GM12878 (cell line): ENCODE data around the gene POU4F1. TPM values are rescaled to one million over a fixed set of nuclear protein-coding genes. Genes with fewer than 3 reads are reported as not detected.

Experiments
- ATAC-seq: fragments of 200-7000 bp; cut with Tn5 transposase; 3 replicates; pipeline ENCODE4 v1.9.1; 2020; ENCODE audit warnings: mild to moderate bottlenecking, moderate library complexity
- BruUV-seq: library from RNA; stranded (reverse); fragments of 400-500 nt; replicated peaks from 2 replicates; lab custom pipeline; 2021; lab: Mats Ljungman, UMichigan
- CTCF ChIA-PET: fragments of 300-600 bp; sonication (Branson Sonifier 250); formaldehyde crosslinking; extraction: SDS; loops from one replicate; lab custom pipeline; 2021; ENCODE audit warnings: inconsistent platforms; lab: Yijun Ruan, JAX
- POLR2A ChIA-PET: fragments of 350-600 bp; formaldehyde crosslinking; extraction: SDS; loops from one replicate; lab custom pipeline; 2021; ENCODE audit warnings: inconsistent platforms; lab: Charles Lee
- RAD21 ChIA-PET: fragments of 300-600 bp; sonication (Branson Sonifier 250); formaldehyde crosslinking; loops from one replicate; lab custom pipeline; 2023; ENCODE audit warnings: antibody characterized with exemption; ENCODE audit not compliant: unreplicated experiment; lab: Charles Lee
- SMC1A ChIA-PET: fragments of 300-600 bp; sonication (Branson Sonifier 250); formaldehyde crosslinking; loops from one replicate; lab custom pipeline; 2023; ENCODE audit not compliant: unreplicated experiment, uncharacterized antibody; lab: Charles Lee
- DNase-seq: peaks from one replicate; pipeline ENCODE4 v3.0.0-alpha.2; 2011; ENCODE audit warnings: low read depth, low spot score
- FAIRE-seq: peaks from 3 replicates; lab custom pipeline; 2011; peaks lifted over from hg19 to GRCh38; lab: Jason Lieb, UNC
- H2AFZ ChIP-seq: 2 replicates; pipeline ENCODE4 v1.6.0; 2011; ENCODE audit warnings: low read depth, low read length, control low read depth; ENCODE audit not compliant: control insufficient read depth
- H3K27ac ChIP-seq: 2 replicates; pipeline ENCODE4 v1.5.1; 2011; ENCODE audit warnings: control low read depth; ENCODE audit not compliant: control insufficient read depth, insufficient read depth
- H3K27me3 ChIP-seq, 2 experiments: replicated peaks in 1 of 2; 2 replicates each; pipeline versions ENCODE4 v1.6.0 to v1.6.1; 2011; ENCODE audit warnings: low read length in 1 of 2; ENCODE audit not compliant: control insufficient read depth in 2 of 2, insufficient read depth in 2 of 2
- H3K36me3 ChIP-seq, 2 experiments: 2 replicates each; pipeline ENCODE4 v1.5.1; 2011; ENCODE audit warnings: low read length in 1 of 2; ENCODE audit not compliant: control insufficient read depth in 2 of 2, insufficient read depth in 2 of 2
- H3K4me1 ChIP-seq: 2 replicates; pipeline ENCODE4 v1.6.1; 2011; ENCODE audit warnings: mild to moderate bottlenecking, low read length, moderate library complexity, mixed read lengths; ENCODE audit not compliant: control insufficient read depth, insufficient read depth
- H3K4me2 ChIP-seq: 2 replicates; pipeline ENCODE4 v1.6.0; 2011; ENCODE audit warnings: control low read depth; ENCODE audit not compliant: control insufficient read depth, insufficient read depth
- H3K4me3 ChIP-seq: fragments of 200-600 bp; sonication (generic); 2 replicates; pipeline ENCODE4 v1.5.1; 2016
- H3K79me2 ChIP-seq: 2 replicates; pipeline ENCODE4 v1.6.0; 2011; ENCODE audit warnings: low read length; ENCODE audit not compliant: control insufficient read depth, insufficient read depth
- H3K9ac ChIP-seq: 2 replicates; pipeline ENCODE4 v1.8.0; 2011; ENCODE audit warnings: low read length, control low read depth, mixed read lengths; ENCODE audit not compliant: control insufficient read depth, insufficient read depth
- H3K9me3 ChIP-seq: replicated peaks from 3 replicates; pipeline ENCODE4 v1.5.1; 2011; ENCODE audit warnings: mild to moderate bottlenecking, low read length; ENCODE audit not compliant: control insufficient read depth, insufficient read depth
- H4K20me1 ChIP-seq: 2 replicates; pipeline ENCODE4 v1.6.0; 2011; ENCODE audit not compliant: control insufficient read depth, insufficient read depth
- CREB1 ChIP-seq: IDR thresholded peaks from 2 replicates; pipeline ENCODE4 v1.6.1; 2012; ENCODE audit warnings: low read depth, mild to moderate bottlenecking, inconsistent platforms
- FOXM1 ChIP-seq: IDR thresholded peaks from 2 replicates; pipeline ENCODE4 v1.6.1; 2012; ENCODE audit warnings: low read depth, mild to moderate bottlenecking, inconsistent platforms, low read length, moderate library complexity
- HDAC2 ChIP-seq: fragments of 200-600 bp; sonication (generic); IDR thresholded peaks from 2 replicates; pipeline ENCODE4 v1.6.1; 2017
- MEF2B ChIP-seq: fragments of 450-650 bp; IDR thresholded peaks from 2 replicates; pipeline ENCODE4 v1.6.1; 2018; ENCODE audit warnings: mild to moderate bottlenecking, moderate library complexity; ENCODE audit not compliant: partially characterized antibody, poor library complexity, severe bottlenecking
- PAX8 ChIP-seq: fragments of 450-650 bp; IDR thresholded peaks from 2 replicates; pipeline ENCODE4 v1.6.1; 2017; ENCODE audit warnings: mild to moderate bottlenecking, moderate library complexity
- RB1 ChIP-seq: fragments of 450-650 bp; formaldehyde crosslinking; IDR thresholded peaks from 2 replicates; pipeline ENCODE4 v1.6.1; 2017; ENCODE audit warnings: mild to moderate bottlenecking, borderline replicate concordance
- SMARCA5 ChIP-seq: fragments of 450-650 bp; IDR thresholded peaks from 2 replicates; pipeline ENCODE4 v1.6.1; 2017; ENCODE audit warnings: mild to moderate bottlenecking
- SREBF2 ChIP-seq: IDR thresholded peaks from 2 replicates; pipeline ENCODE4 v1.6.1; 2012; ENCODE audit warnings: mild to moderate bottlenecking, low read length
- YY1 ChIP-seq: IDR thresholded peaks from 2 replicates; pipeline ENCODE4 v1.6.1; 2011; ENCODE audit warnings: low read depth, mild to moderate bottlenecking, low read length
- WGBS: methylation state at CpG from one replicate; pipeline ENCODE4 v1.1.6; 2016; ENCODE audit warnings: low lambda C conversion rate; ENCODE audit not compliant: insufficient replicate concordance, insufficient coverage; ENCODE audit errors: missing lambda C conversion rate; 5-methylcytosine and 5-hydroxymethylcytosine counted together
- in situ Hi-C: fragments of 300-500 bp; cut with MboI; formaldehyde crosslinking; loops from 9 replicates; pipeline ENCODE4 v1.14.3; 2018; ENCODE audit warnings: mixed read lengths
- intact Hi-C: fragments of 100-400 bp; cut with micrococcal nuclease; formaldehyde crosslinking; loops from one replicate; pipeline ENCODE4 v1.14.2; 2022; ENCODE audit not compliant: unreplicated experiment
- polyA plus RNA-seq, 11 experiments: library from polyadenylated mRNA; depleted of rRNA in 4 of 11; unstranded in 6 of 11; stranded (reverse) in 5 of 11; fragments of >200 nt; fragmentation: Nextera tagmentation in 4 of 11; fragmentation: Illumina TruSeq in 1 of 11; extraction: Ambion mirVana in 4 of 11; extraction: Trizol in 1 of 11; gene quantifications; 1 replicate in 1 of 11; 2 replicates in 10 of 11; pipeline versions ENCODE4 v1.2.1 to v1.2.3, GENCODE V29; 2011 to 2016; ENCODE audit warnings: inconsistent platforms in 2 of 11, missing spikeins in 2 of 11, low read depth in 1 of 11
- total RNA-seq, 4 experiments: library from RNA; depleted of rRNA in 3 of 4; stranded (reverse); fragments of >200 nt in 3 of 4; fragmentation: Illumina TruSeq in 1 of 4; extraction: Trizol in 1 of 4; gene quantifications; 2 replicates each; pipeline versions ENCODE4 v1.2.1 to v1.2.3, GENCODE V29; 2013 to 2021
- TF ChIP-seq, protein P1 (sequence below): IDR thresholded peaks from 2 replicates; pipeline ENCODE4 v1.6.1; 2012; ENCODE audit warnings: low read depth, low read length, improper control_type of control experiment
- TF ChIP-seq, protein P2 (sequence below): IDR thresholded peaks from 2 replicates; pipeline ENCODE4 v1.6.1; 2012; ENCODE audit warnings: low read length, inconsistent platforms
- TF ChIP-seq, protein P3 (sequence below): fragments of 450-650 bp; IDR thresholded peaks from 2 replicates; pipeline ENCODE4 v1.6.1; 2017; ENCODE audit warnings: mild to moderate bottlenecking, moderate library complexity
- TF ChIP-seq, protein P4 (sequence below): IDR thresholded peaks from 2 replicates; pipeline ENCODE4 v1.6.1; 2011; ENCODE audit warnings: borderline replicate concordance, low read depth, mild to moderate bottlenecking, moderate library complexity, mixed read lengths, low read length; ENCODE audit not compliant: insufficient read depth; ENCODE audit errors: extremely low read length

The POU4F1 gene
- total and polyA plus RNA-seq, 10 of the 15 experiments (the other 5 are each of a cell fraction or from before 2014, with no cell fraction given) = 0.01 to 0.14 (median 0.02) TPM; not detected in 5

DNA sequence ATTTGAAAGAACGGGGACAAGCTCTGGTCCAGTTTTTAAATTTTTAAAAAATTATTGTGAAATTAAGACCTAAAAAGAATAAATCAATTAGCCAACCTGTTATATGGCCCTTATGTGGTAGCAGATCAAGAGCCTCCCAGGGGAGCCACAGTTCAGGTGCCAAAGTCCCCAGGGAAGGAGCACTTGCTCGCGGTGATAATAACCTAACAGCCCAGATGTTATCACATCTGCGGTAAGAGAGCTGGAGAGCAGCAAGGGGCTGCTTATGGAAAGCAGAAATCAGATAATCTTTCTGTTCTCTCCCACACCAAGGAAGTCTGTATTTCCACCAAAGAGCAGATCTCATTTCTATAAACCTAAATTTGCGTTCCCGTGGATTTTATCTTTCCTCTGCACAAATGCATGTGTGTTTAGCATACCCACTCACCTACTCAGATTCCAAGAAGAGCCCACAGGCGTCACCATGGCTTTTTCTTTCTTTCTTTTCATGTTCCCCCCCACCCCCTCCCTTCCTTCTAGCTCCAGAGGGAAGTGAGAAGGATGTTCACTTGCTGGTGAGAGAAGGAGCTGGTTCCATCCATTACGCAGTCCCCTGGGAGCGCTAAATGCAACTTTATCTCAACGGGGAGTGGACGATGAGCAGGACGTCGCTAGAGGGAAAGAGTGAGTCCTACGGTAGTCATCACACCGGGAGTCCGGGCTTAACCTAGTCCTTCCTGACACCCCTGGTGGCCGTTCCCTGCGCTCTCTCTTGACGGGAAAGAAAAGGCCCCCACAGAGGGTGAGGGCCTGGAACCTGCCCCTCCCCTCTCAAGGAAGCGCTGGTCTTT lies 1.6 kb upstream of the POU4F1 start:
- H3K36me3 ChIP-seq = no peaks in the 10 kb centered on the region
- no peak overlapping the region for H3K4me2 ChIP-seq
- CTCF ChIA-PET = interaction anchor here (0.6 kb wide), 1 partner anchor 449 kb away, joined by 3 read pairs; no protein-coding TSS in a partner anchor
- H2AFZ ChIP-seq = no peak overlapping the region
- 15% methylated on average over 20 of the region's 20 CpGs for WGBS
- SMC1A ChIA-PET = interaction anchor here (0.7 kb wide), 1 partner anchor 137 kb away, joined by 3 read pairs; no protein-coding TSS in a partner anchor
- H3K27ac ChIP-seq = no peak overlapping the region
- no peaks in the 10 kb centered on the region for H3K79me2 ChIP-seq
- RAD21 ChIA-PET = no interaction called here
- no TSS peak for BruUV-seq
- FAIRE-seq = no peak
- H3K4me1 ChIP-seq = peaks cover 8% of the 10 kb centered on the region
- H3K9ac ChIP-seq = no peak overlapping the region
- no peak for TF ChIP-seq RB1
- TF ChIP-seq PAX8 = no peak
- TF ChIP-seq CREB1 = no peak
- TF ChIP-seq MEF2B = no peak
- TF ChIP-seq, protein P1, sequence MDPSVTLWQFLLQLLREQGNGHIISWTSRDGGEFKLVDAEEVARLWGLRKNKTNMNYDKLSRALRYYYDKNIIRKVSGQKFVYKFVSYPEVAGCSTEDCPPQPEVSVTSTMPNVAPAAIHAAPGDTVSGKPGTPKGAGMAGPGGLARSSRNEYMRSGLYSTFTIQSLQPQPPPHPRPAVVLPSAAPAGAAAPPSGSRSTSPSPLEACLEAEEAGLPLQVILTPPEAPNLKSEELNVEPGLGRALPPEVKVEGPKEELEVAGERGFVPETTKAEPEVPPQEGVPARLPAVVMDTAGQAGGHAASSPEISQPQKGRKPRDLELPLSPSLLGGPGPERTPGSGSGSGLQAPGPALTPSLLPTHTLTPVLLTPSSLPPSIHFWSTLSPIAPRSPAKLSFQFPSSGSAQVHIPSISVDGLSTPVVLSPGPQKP = no peak
- TF ChIP-seq, protein P2, sequence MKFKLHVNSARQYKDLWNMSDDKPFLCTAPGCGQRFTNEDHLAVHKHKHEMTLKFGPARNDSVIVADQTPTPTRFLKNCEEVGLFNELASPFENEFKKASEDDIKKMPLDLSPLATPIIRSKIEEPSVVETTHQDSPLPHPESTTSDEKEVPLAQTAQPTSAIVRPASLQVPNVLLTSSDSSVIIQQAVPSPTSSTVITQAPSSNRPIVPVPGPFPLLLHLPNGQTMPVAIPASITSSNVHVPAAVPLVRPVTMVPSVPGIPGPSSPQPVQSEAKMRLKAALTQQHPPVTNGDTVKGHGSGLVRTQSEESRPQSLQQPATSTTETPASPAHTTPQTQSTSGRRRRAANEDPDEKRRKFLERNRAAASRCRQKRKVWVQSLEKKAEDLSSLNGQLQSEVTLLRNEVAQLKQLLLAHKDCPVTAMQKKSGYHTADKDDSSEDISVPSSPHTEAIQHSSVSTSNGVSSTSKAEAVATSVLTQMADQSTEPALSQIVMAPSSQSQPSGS = no peak
- no peak for TF ChIP-seq SREBF2
- TF ChIP-seq, protein P3, sequence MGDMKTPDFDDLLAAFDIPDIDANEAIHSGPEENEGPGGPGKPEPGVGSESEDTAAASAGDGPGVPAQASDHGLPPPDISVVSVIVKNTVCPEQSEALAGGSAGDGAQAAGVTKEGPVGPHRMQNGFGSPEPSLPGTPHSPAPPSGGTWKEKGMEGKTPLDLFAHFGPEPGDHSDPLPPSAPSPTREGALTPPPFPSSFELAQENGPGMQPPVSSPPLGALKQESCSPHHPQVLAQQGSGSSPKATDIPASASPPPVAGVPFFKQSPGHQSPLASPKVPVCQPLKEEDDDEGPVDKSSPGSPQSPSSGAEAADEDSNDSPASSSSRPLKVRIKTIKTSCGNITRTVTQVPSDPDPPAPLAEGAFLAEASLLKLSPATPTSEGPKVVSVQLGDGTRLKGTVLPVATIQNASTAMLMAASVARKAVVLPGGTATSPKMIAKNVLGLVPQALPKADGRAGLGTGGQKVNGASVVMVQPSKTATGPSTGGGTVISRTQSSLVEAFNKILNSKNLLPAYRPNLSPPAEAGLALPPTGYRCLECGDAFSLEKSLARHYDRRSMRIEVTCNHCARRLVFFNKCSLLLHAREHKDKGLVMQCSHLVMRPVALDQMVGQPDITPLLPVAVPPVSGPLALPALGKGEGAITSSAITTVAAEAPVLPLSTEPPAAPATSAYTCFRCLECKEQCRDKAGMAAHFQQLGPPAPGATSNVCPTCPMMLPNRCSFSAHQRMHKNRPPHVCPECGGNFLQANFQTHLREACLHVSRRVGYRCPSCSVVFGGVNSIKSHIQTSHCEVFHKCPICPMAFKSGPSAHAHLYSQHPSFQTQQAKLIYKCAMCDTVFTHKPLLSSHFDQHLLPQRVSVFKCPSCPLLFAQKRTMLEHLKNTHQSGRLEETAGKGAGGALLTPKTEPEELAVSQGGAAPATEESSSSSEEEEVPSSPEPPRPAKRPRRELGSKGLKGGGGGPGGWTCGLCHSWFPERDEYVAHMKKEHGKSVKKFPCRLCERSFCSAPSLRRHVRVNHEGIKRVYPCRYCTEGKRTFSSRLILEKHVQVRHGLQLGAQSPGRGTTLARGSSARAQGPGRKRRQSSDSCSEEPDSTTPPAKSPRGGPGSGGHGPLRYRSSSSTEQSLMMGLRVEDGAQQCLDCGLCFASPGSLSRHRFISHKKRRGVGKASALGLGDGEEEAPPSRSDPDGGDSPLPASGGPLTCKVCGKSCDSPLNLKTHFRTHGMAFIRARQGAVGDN = no peak
- no peak for TF ChIP-seq HDAC2
- TF ChIP-seq SMARCA5 = no peak
- no peak for TF ChIP-seq YY1
- TF ChIP-seq, protein P4, sequence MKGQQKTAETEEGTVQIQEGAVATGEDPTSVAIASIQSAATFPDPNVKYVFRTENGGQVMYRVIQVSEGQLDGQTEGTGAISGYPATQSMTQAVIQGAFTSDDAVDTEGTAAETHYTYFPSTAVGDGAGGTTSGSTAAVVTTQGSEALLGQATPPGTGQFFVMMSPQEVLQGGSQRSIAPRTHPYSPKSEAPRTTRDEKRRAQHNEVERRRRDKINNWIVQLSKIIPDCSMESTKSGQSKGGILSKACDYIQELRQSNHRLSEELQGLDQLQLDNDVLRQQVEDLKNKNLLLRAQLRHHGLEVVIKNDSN = no peak
- no peak for TF ChIP-seq FOXM1
- intact Hi-C loops (no loop called here), in situ Hi-C loops (no loop called here)
- DNase-seq = no peak
- ATAC-seq = no peak
- H4K20me1 ChIP-seq = peaks cover 2% of the 10 kb centered on the region; the same call in 1 of the 2 replicates
- POLR2A ChIA-PET = no interaction called here
- no peak overlapping the region for H3K4me3 ChIP-seq
- H3K27me3 ChIP-seq = peaks cover 25 to 63% of the 10 kb centered on the region in 2 experiments
- no peaks in the 10 kb centered on the region; the same call in 2 of the 3 replicates for H3K9me3 ChIP-seq
